Neural progenitor cell (in vitro differentiated cells): ENCODE results near the gene PDCD6IP. TPM values are rescaled to one million over a fixed set of nuclear protein-coding genes. Genes with fewer than 3 reads are reported as not detected.
A peak's percentile ranks its signal among the peaks of the same experiment; 100 is the strongest.

Source experiments
- DNase-seq: peaks from one replicate; pipeline ENCODE4 v3.0.0-alpha.2; 2016; ENCODE audit warnings: low spot score
- H2AFZ ChIP-seq: fragments of 200-600 bp; sonication (generic); replicated peaks from 2 replicates; pipeline ENCODE4 v1.6.1; 2016; ENCODE audit warnings: antibody characterized with exemption
- H3F3A ChIP-seq: fragments of 200-600 bp; sonication (generic); 2 replicates; pipeline ENCODE4 v1.6.1; 2016; ENCODE audit warnings: antibody characterized with exemption, low read depth
- H3K27ac ChIP-seq: fragments of 200-600 bp; sonication (generic); 2 replicates; pipeline ENCODE4 v1.5.1; 2016; ENCODE audit warnings: mild to moderate bottlenecking
- H3K27me3 ChIP-seq: fragments of 200-600 bp; sonication (generic); 2 replicates; pipeline ENCODE4 v1.6.1; 2016; ENCODE audit warnings: mild to moderate bottlenecking, moderate library complexity
- H3K36me3 ChIP-seq: fragments of 200-600 bp; sonication (generic); 2 replicates; pipeline ENCODE4 v1.5.1; 2016
- H3K4me1 ChIP-seq: fragments of 200-600 bp; sonication (generic); 2 replicates; pipeline ENCODE4 v1.6.1; 2016; ENCODE audit warnings: mixed run types
- H3K4me2 ChIP-seq: fragments of 200-600 bp; sonication (generic); 2 replicates; pipeline ENCODE4 v1.6.1; 2016
- H3K4me3 ChIP-seq: fragments of 200-600 bp; sonication (generic); 2 replicates; pipeline ENCODE4 v1.5.1; 2016
- H3K79me2 ChIP-seq: fragments of 200-600 bp; sonication (generic); 2 replicates; pipeline ENCODE4 v1.6.1; 2016; ENCODE audit warnings: low read depth
- H3K9ac ChIP-seq: fragments of 200-600 bp; sonication (generic); 2 replicates; pipeline ENCODE4 v1.6.1; 2016
- H3K9me3 ChIP-seq: fragments of 200-600 bp; sonication (generic); 2 replicates; pipeline ENCODE4 v1.5.1; 2016; ENCODE audit warnings: low read depth
- H4K20me1 ChIP-seq: fragments of 200-600 bp; sonication (generic); 2 replicates; pipeline ENCODE4 v1.6.1; 2016; ENCODE audit warnings: low read depth
- H3K27ac Mint-ChIP-seq: 3 replicates; pipeline ENCODE4 v1.8.0; 2021; ENCODE audit warnings: mixed read lengths
- H3K27me3 Mint-ChIP-seq: 2 replicates; pipeline ENCODE4 v1.8.0; 2022; ENCODE audit warnings: low read depth, mild to moderate bottlenecking, inconsistent platforms, moderate library complexity, mixed read lengths; ENCODE audit not compliant: insufficient read depth
- H3K36me3 Mint-ChIP-seq: 3 replicates; pipeline ENCODE4 v1.8.0; 2021; ENCODE audit warnings: mixed read lengths
- H3K4me1 Mint-ChIP-seq: 3 replicates; pipeline ENCODE4 v1.8.0; 2021; ENCODE audit warnings: mixed read lengths
- H3K4me3 Mint-ChIP-seq: 3 replicates; pipeline ENCODE4 v1.8.0; 2021; ENCODE audit warnings: mild to moderate bottlenecking, moderate library complexity, mixed read lengths
- H3K9me3 Mint-ChIP-seq: 3 replicates; pipeline ENCODE4 v1.8.0; 2020; ENCODE audit warnings: mixed read lengths
- CTCF ChIP-seq: fragments of 200-600 bp; sonication (generic); IDR thresholded peaks from 2 replicates; pipeline ENCODE4 v1.5.1; 2017; ENCODE audit warnings: antibody characterized with exemption, mild to moderate bottlenecking
- EZH2 ChIP-seq: fragments of 200-600 bp; sonication (generic); IDR thresholded peaks from 2 replicates; pipeline ENCODE4 v1.6.1; 2017; ENCODE audit warnings: antibody characterized with exemption, mild to moderate bottlenecking, moderate library complexity
- EZH2phosphoT487 ChIP-seq: fragments of 200-600 bp; sonication (generic); IDR thresholded peaks from 2 replicates; pipeline ENCODE4 v1.6.1; 2017; ENCODE audit warnings: antibody characterized with exemption
- total RNA-seq: library from RNA; depleted of rRNA; stranded (reverse); fragments of >200 nt; gene quantifications from 2 replicates; pipeline ENCODE4 v1.2.3, GENCODE V29; 2015; ENCODE audit warnings: low replicate concordance

PDCD6IP gene
- total RNA-seq, 1 donor from 2014 or later, result 93.7 TPM

GRCh38 chr3:33881156-33882064, 83.0 kb downstream of the PDCD6IP start:
- Histone ChIP-seq H3K9ac (no peak overlapping the region), H3K27me3 (no peaks in the 10 kb centered on the region), H3K4me1 (peaks cover 6% of the 10 kb centered on the region), H4K20me1 (no peaks in the 10 kb centered on the region), H2AFZ (no peak overlapping the region), H3K79me2 (no peaks in the 10 kb centered on the region), H3K36me3 (no peaks in the 10 kb centered on the region), H3K27ac (no peak overlapping the region), H3K9me3 (no peaks in the 10 kb centered on the region), H3K4me3 (no peak overlapping the region), H3K4me2 (no peak overlapping the region), H3F3A (no peaks in the 10 kb centered on the region)
- H3K9me3 Mint-ChIP-seq, result no peaks in the 10 kb centered on the region
- TF ChIP-seq CTCF (no peak), EZH2 (no peak), EZH2phosphoT487 (no peak)
- no peak overlapping the region for H3K27ac Mint-ChIP-seq
- no peaks in the 10 kb centered on the region for H3K36me3 Mint-ChIP-seq
- H3K27me3 Mint-ChIP-seq, result peaks cover 4% of the 10 kb centered on the region
- no peak for DNase-seq
- H3K4me1 Mint-ChIP-seq, result peaks cover 9% of the 10 kb centered on the region
- no peak overlapping the region for H3K4me3 Mint-ChIP-seq

GRCh38 chr3:33882296-33882695, 83.9 kb downstream of the PDCD6IP start:
- Histone ChIP-seq H3K4me1 (peaks cover 6% of the 10 kb centered on the region), H3K27ac (no peak overlapping the region), H2AFZ (no peak overlapping the region), H3F3A (no peaks in the 10 kb centered on the region), H3K27me3 (no peaks in the 10 kb centered on the region), H3K79me2 (no peaks in the 10 kb centered on the region), H3K9me3 (no peaks in the 10 kb centered on the region), H4K20me1 (no peaks in the 10 kb centered on the region), H3K4me2 (no peak overlapping the region), H3K36me3 (no peaks in the 10 kb centered on the region), H3K4me3 (no peak overlapping the region), H3K9ac (no peak overlapping the region)
- Mint-ChIP-seq H3K27me3 (peaks cover 4% of the 10 kb centered on the region), H3K9me3 (no peaks in the 10 kb centered on the region), H3K36me3 (no peaks in the 10 kb centered on the region), H3K4me3 (no peak overlapping the region), H3K27ac (no peak overlapping the region), H3K4me1 (peaks cover 9% of the 10 kb centered on the region)
- DNase-seq, result no peak
- TF ChIP-seq CTCF, result no peak
- TF ChIP-seq EZH2, result no peak
- TF ChIP-seq EZH2phosphoT487, result no peak

GRCh38 chr3:33883538-33883950, 85.1 kb downstream of the PDCD6IP start:
- no peaks in the 10 kb centered on the region for H3K9me3 Mint-ChIP-seq
- H3K27me3 Mint-ChIP-seq, result peaks cover 4% of the 10 kb centered on the region
- Histone ChIP-seq H3F3A (no peaks in the 10 kb centered on the region), H3K4me3 (peak overlapping the region; percentile 16), H3K9ac (no peak overlapping the region), H4K20me1 (no peaks in the 10 kb centered on the region), H3K27me3 (no peaks in the 10 kb centered on the region), H3K36me3 (no peaks in the 10 kb centered on the region), H3K4me2 (peak overlapping the region; percentile 64), H2AFZ (peak overlapping the region; percentile 87), H3K9me3 (no peaks in the 10 kb centered on the region), H3K27ac (no peak overlapping the region), H3K79me2 (no peaks in the 10 kb centered on the region), H3K4me1 (peaks cover 6% of the 10 kb centered on the region)
- H3K4me3 Mint-ChIP-seq, result peak overlapping the region; percentile 70
- no peaks in the 10 kb centered on the region for H3K36me3 Mint-ChIP-seq
- DNase-seq, result peak; percentile 59
- H3K4me1 Mint-ChIP-seq, result peaks cover 9% of the 10 kb centered on the region
- no peak for TF ChIP-seq EZH2phosphoT487
- peak; percentile 96 for TF ChIP-seq CTCF
- H3K27ac Mint-ChIP-seq, result peak overlapping the region; percentile 77
